ENCODE measurements around the gene ABHD15.

The ABHD15 gene

GRCh38 chr17:29595943-29596774 is 29.3 kb upstream of the ABHD15 start:
- H2AFZ ChIP-seq (ENCODE audit: insufficient read depth, low read length, poor library complexity): no peak overlapping the region
- no peak overlapping the region for H2BK120ac ChIP-seq (ENCODE audit: insufficient read depth, low read length, poor library complexity)
- H3K4me1 ChIP-seq (ENCODE audit: control insufficient read depth in 1 of 2, insufficient read depth in 2 of 2, low read length in 2 of 2): peaks cover 14 to 16% of the 10 kb centered on the region in 2 experiments
- no peak overlapping the region for H2AK5ac ChIP-seq (ENCODE audit: low read length)
- peaks cover 9% of the 10 kb centered on the region for H3K27me3 ChIP-seq (ENCODE audit: insufficient read depth, low read length)
- no peak overlapping the region for H2BK5ac ChIP-seq (ENCODE audit: low read depth, low read length, poor library complexity)
- no peak overlapping the region for H3K4me2 ChIP-seq (ENCODE audit: low read length)
- no peak overlapping the region for H3K4ac ChIP-seq (ENCODE audit: low read depth, low read length)
- no peak overlapping the region for H3K4me3 ChIP-seq (ENCODE audit: low read depth, low read length)
- DNase-seq: no peak
- no peaks in the 10 kb centered on the region for H3K36me3 ChIP-seq (ENCODE audit: control insufficient read depth in 1 of 2, insufficient read depth in 2 of 2, low read length in 2 of 2)
- H4K12ac ChIP-seq (ENCODE audit: low read depth, low read length): no peak overlapping the region
- no peaks in the 10 kb centered on the region for H3K9me3 ChIP-seq (ENCODE audit: insufficient read depth, low read depth, low read length)
- H3K23ac ChIP-seq (ENCODE audit: low read length): no peak overlapping the region
- H3K9ac ChIP-seq (ENCODE audit: low read length): no peak overlapping the region
- no peak overlapping the region for H3K18ac ChIP-seq (ENCODE audit: low read length)
- no peak overlapping the region for H4K8ac ChIP-seq (ENCODE audit: low read depth, low read length)
- no peaks in the 10 kb centered on the region for H3K79me2 ChIP-seq (ENCODE audit: control insufficient read depth, insufficient read depth, low read length, poor library complexity)
- no peak overlapping the region for H3K14ac ChIP-seq (ENCODE audit: low read length)
- no peak overlapping the region for H3K27ac ChIP-seq (ENCODE audit: low read depth, low read length)
- no peak overlapping the region for H2BK12ac ChIP-seq (ENCODE audit: low read length)
- WGBS (ENCODE audit: extremely low coverage, insufficient coverage, insufficient read length): no CpG with 5 or more reads among the region's 12 CpGs
- H3K79me1 ChIP-seq (ENCODE audit: low read length): peaks cover under 1% of the 10 kb centered on the region
- H4K91ac ChIP-seq (ENCODE audit: low read depth, low read length): no peak overlapping the region

- H3K4ac ChIP-seq (ENCODE audit: low read depth, low read length): no peak overlapping the region
- no peaks in the 10 kb centered on the region for H3K36me3 ChIP-seq (ENCODE audit: control insufficient read depth in 1 of 2, insufficient read depth in 2 of 2, low read length in 2 of 2)
- no peaks in the 10 kb centered on the region for H3K9me3 ChIP-seq (ENCODE audit: insufficient read depth, low read depth, low read length)
- H4K12ac ChIP-seq (ENCODE audit: low read depth, low read length): no peak overlapping the region
- H3K4me1 ChIP-seq (ENCODE audit: control insufficient read depth in 1 of 2, insufficient read depth in 2 of 2, low read length in 2 of 2): peaks cover 20 to 21% of the 10 kb centered on the region in 2 experiments
- no peak for DNase-seq
- H3K4me2 ChIP-seq (ENCODE audit: low read length): no peak overlapping the region
- no peak overlapping the region for H2BK12ac ChIP-seq (ENCODE audit: low read length)
- no peak overlapping the region for H3K18ac ChIP-seq (ENCODE audit: low read length)
- H3K27ac ChIP-seq (ENCODE audit: low read depth, low read length): no peak overlapping the region
- WGBS (ENCODE audit: extremely low coverage, insufficient coverage, insufficient read length): no CpG with 5 or more reads among the region's 7 CpGs
- H3K79me1 ChIP-seq (ENCODE audit: low read length): peaks cover 2% of the 10 kb centered on the region
- no peak overlapping the region for H2AFZ ChIP-seq (ENCODE audit: insufficient read depth, low read length, poor library complexity)
- H2BK120ac ChIP-seq (ENCODE audit: insufficient read depth, low read length, poor library complexity): no peak overlapping the region
- no peak overlapping the region for H3K14ac ChIP-seq (ENCODE audit: low read length)
- H3K79me2 ChIP-seq (ENCODE audit: control insufficient read depth, insufficient read depth, low read length, poor library complexity): no peaks in the 10 kb centered on the region
- H3K27me3 ChIP-seq (ENCODE audit: insufficient read depth, low read length): peaks cover 9% of the 10 kb centered on the region
- H2BK5ac ChIP-seq (ENCODE audit: low read depth, low read length, poor library complexity): no peak overlapping the region
- H4K91ac ChIP-seq (ENCODE audit: low read depth, low read length): no peak overlapping the region
- no peak overlapping the region for H3K4me3 ChIP-seq (ENCODE audit: low read depth, low read length)
- no peak overlapping the region for H3K9ac ChIP-seq (ENCODE audit: low read length)
- H4K8ac ChIP-seq (ENCODE audit: low read depth, low read length): no peak overlapping the region
- no peak overlapping the region for H2AK5ac ChIP-seq (ENCODE audit: low read length)
- no peak overlapping the region for H3K23ac ChIP-seq (ENCODE audit: low read length)
These were observed 28.5 kb upstream of the ABHD15 start for GRCh38 chr17:29595107-29595942.

- no peak overlapping the region for H4K8ac ChIP-seq (ENCODE audit: low read depth, low read length)
- DNase-seq: peak; percentile 59 to 79
- no peak overlapping the region for H3K14ac ChIP-seq (ENCODE audit: low read length)
- no CpG with 5 or more reads among the region's 11 CpGs for WGBS (ENCODE audit: extremely low coverage, insufficient coverage, insufficient read length)
- H3K36me3 ChIP-seq (ENCODE audit: control insufficient read depth in 1 of 2, insufficient read depth in 2 of 2, low read length in 2 of 2): no peaks in the 10 kb centered on the region
- H3K79me1 ChIP-seq (ENCODE audit: low read length): peaks cover 5% of the 10 kb centered on the region
- no peak overlapping the region for H2BK5ac ChIP-seq (ENCODE audit: low read depth, low read length, poor library complexity)
- no peak overlapping the region for H2AK5ac ChIP-seq (ENCODE audit: low read length)
- H3K23ac ChIP-seq (ENCODE audit: low read length): no peak overlapping the region
- H3K4ac ChIP-seq (ENCODE audit: low read depth, low read length): no peak overlapping the region
- no peak overlapping the region for H2BK120ac ChIP-seq (ENCODE audit: insufficient read depth, low read length, poor library complexity)
- no peak overlapping the region for H4K91ac ChIP-seq (ENCODE audit: low read depth, low read length)
- no peak overlapping the region for H3K4me2 ChIP-seq (ENCODE audit: low read length)
- no peak overlapping the region for H3K9ac ChIP-seq (ENCODE audit: low read length)
- peaks cover 9% of the 10 kb centered on the region for H3K27me3 ChIP-seq (ENCODE audit: insufficient read depth, low read length)
- H2BK12ac ChIP-seq (ENCODE audit: low read length): no peak overlapping the region
- H3K27ac ChIP-seq (ENCODE audit: low read depth, low read length): no peak overlapping the region
- H4K12ac ChIP-seq (ENCODE audit: low read depth, low read length): no peak overlapping the region
- H3K18ac ChIP-seq (ENCODE audit: low read length): no peak overlapping the region
- no peak overlapping the region for H3K4me3 ChIP-seq (ENCODE audit: low read depth, low read length)
- H3K9me3 ChIP-seq (ENCODE audit: insufficient read depth, low read depth, low read length): no peaks in the 10 kb centered on the region
- H2AFZ ChIP-seq (ENCODE audit: insufficient read depth, low read length, poor library complexity): no peak overlapping the region
- H3K79me2 ChIP-seq (ENCODE audit: control insufficient read depth, insufficient read depth, low read length, poor library complexity): peaks cover 2% of the 10 kb centered on the region
- H3K4me1 ChIP-seq (ENCODE audit: control insufficient read depth in 1 of 2, insufficient read depth in 2 of 2, low read length in 2 of 2): peaks cover 26 to 28% of the 10 kb centered on the region in 2 experiments
These were observed 27.8 kb upstream of the ABHD15 start for GRCh38 chr17:29594519-29595090.

GRCh38 chr17:29593591-29594518 is 27.0 kb upstream of the ABHD15 start:
- Histone ChIP-seq H3K9me3 (ENCODE audit: insufficient read depth, low read depth, low read length) (no peaks in the 10 kb centered on the region), H2BK12ac (ENCODE audit: low read length) (no peak overlapping the region), H3K4me2 (ENCODE audit: low read length) (peak overlapping the region; percentile 82), H3K4ac (ENCODE audit: low read depth, low read length) (no peak overlapping the region), H3K4me1 (ENCODE audit: control insufficient read depth in 1 of 2, insufficient read depth in 2 of 2, low read length in 2 of 2) (peaks cover 26 to 28% of the 10 kb centered on the region in 2 experiments), H2BK5ac (ENCODE audit: low read depth, low read length, poor library complexity) (no peak overlapping the region), H3K27ac (ENCODE audit: low read depth, low read length) (no peak overlapping the region), H2AFZ (ENCODE audit: insufficient read depth, low read length, poor library complexity) (peak overlapping the region; percentile 6), H3K36me3 (ENCODE audit: control insufficient read depth in 1 of 2, insufficient read depth in 2 of 2, low read length in 2 of 2) (no peaks in the 10 kb centered on the region), H3K27me3 (ENCODE audit: insufficient read depth, low read length) (peaks cover 9% of the 10 kb centered on the region), H3K79me1 (ENCODE audit: low read length) (peaks cover 5% of the 10 kb centered on the region), H4K12ac (ENCODE audit: low read depth, low read length) (no peak overlapping the region), H2AK5ac (ENCODE audit: low read length) (no peak overlapping the region), H3K9ac (ENCODE audit: low read length) (no peak overlapping the region), H2BK120ac (ENCODE audit: insufficient read depth, low read length, poor library complexity) (no peak overlapping the region), H3K14ac (ENCODE audit: low read length) (no peak overlapping the region), H4K91ac (ENCODE audit: low read depth, low read length) (no peak overlapping the region), H3K79me2 (ENCODE audit: control insufficient read depth, insufficient read depth, low read length, poor library complexity) (peaks cover 2% of the 10 kb centered on the region), H3K23ac (ENCODE audit: low read length) (no peak overlapping the region), H3K4me3 (ENCODE audit: low read depth, low read length) (peak overlapping the region; percentile 54), H3K18ac (ENCODE audit: low read length) (no peak overlapping the region), H4K8ac (ENCODE audit: low read depth, low read length) (no peak overlapping the region)
- DNase-seq: peak in 1 of 2 donors; percentile 42
- WGBS (ENCODE audit: extremely low coverage, insufficient coverage, insufficient read length): no CpG with 5 or more reads among the region's 64 CpGs
